Measurements from ENCODE around the gene SGMS2.
"Not testable (repeated sequence)": the region's sequence is repeated elsewhere in the genome, so short reads cannot be mapped to it uniquely, and the experiment has no call there.

The SGMS2 gene

DNA sequence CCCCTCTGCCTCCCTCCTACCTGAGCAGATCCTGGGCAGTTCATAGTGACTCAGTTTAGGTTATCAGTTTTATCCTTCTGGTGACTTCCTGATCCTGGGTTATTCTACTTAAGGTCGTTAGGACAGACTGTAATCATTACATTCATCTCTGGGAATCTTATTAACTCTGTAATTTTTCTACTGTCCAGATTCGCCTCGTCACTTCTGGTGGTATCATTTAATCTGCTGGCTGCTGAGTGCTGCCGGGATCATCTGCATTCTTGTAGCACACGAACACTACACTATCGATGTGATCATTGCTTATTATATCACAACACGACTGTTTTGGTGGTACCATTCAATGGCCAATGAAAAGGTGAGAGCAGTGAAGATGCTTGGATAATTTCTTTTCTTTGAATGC, 83.6 kb downstream of the SGMS2 start:
- DNase-seq (ENCODE audit: low spot score): no peak

DNA sequence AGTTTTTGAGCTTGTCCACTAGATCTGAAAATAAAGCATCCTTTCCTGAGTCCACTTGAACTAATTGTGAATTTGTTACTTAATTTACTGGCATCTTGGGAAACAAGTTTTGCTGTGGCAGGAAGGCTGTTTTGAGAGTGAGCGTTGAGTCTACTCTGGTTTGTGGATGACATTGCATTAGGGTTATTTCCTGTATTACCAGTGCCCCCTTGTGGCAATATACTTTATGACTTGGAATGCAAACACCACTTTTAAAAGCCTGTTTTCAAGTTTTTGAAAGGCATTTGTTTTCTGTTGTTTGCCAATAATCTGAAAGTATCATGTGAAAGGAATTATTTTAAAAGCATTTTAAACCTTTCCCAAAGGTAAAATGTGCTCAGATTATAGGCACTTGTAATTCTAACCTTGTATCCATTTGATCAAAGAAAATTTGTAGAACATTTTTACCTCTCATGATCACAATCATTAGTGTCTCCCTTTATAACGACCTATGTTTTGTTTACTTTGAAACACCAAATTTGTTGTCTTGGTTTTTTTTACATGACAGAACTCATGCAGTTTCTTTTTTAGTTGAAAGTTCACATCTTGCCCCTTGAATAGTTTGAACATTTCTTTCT, 88.7 kb downstream of the SGMS2 start:
- DNase-seq (ENCODE audit: low spot score): peak; percentile 68

DNA sequence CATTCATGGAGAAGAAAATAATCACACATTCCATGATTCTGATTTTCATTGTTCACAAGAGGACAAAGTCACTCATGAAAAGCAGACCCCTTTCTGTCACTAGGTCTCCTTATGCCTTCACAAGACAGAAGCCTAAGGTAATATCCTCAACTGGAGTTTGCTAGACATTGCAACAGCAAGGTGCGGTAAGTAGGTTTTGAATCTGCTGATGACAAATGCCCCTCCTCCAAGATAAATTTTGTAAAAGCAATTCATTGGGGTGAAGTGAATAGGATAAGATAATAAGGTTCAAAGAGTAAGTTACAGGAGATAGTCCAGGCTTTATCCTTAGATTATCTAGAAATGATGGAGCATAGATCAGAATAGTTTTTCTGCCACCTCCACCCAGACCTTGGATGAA, 90.5 kb downstream of the SGMS2 start:
- DNase-seq (ENCODE audit: low spot score): no peak

DNA sequence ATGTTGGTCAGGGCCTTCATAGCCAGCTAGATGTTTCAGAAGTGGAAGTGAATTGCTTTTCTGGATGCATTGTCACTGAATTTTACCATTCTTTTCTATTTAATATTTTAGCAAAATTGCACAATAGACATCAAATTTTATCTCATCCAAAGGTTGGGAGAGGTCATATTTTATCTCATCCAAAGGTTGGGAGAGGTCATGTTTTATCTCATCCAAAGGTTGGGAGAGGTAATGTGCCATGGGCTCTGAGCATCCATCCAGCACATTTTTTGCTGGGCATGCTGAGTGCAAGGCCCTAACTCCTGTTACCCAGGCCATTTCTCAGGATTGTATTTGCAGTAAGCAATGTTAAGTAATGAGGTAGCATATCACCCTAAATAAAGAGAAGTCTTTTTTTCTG, 91.9 kb downstream of the SGMS2 start:
- DNase-seq (ENCODE audit: low spot score): no peak

DNA sequence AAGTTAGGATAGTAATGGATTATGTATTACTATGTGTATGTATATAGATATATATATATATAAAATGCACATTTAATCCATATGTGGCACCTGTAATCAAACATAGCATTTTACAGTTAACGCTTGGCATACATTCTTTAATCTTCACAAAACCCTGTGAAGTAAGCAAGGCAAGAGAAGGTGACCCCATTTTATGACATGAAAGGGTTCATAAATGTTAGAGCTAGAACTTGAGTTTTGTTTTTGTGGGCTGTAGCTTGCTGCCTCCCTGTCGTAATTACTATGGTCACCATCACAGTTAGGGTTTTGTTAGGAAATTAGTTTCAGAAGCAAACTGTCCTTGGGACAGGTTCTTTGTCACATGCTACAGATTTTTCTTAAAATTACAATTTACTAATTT, 92.8 kb downstream of the SGMS2 start:
- no peak for DNase-seq (ENCODE audit: low spot score)

DNA sequence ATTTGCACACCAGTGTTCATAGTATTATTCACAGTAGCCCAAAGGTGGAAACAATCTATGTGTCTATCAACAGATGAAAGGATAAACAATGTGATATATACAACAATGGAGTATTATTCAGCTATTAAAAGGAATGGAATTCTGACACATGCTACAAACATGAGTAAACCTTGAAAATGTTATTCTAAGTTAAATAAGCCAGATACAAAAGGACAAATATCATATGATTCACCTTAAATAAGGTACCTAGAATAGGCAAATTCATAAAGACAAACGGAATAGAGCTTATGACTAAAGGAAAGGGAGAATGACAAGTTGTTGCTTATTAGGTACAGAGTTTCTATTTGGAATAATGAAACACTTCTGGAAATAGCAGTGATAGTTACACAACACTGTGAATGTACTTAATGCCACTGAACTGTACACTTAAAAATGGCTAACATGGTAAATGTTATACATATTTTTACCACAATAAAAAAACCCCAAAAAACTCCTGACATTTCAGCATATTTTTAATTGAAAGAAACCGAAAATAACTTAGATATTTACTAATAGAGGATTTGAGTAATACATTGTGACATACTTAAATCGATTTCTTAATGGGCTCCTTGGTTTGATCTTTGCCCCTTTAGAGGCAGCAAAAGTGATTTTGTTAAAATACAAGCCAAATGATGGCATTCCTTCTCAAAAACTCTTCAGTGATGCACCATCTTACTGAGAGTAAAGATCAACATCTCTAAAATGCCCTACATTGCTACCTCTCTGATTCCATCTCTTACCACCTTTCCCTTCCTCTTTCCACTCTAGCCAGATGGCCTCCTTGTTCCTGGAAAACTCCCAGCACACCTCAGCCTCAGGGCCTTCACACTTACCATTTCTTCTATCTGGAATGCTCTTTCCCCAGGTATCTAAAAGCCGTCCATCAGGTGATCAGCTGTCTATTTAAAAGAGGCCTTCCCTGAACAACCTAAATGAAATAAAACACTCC, 98.0 kb downstream of the SGMS2 start:
- DNase-seq (ENCODE audit: low spot score): no peak

DNA sequence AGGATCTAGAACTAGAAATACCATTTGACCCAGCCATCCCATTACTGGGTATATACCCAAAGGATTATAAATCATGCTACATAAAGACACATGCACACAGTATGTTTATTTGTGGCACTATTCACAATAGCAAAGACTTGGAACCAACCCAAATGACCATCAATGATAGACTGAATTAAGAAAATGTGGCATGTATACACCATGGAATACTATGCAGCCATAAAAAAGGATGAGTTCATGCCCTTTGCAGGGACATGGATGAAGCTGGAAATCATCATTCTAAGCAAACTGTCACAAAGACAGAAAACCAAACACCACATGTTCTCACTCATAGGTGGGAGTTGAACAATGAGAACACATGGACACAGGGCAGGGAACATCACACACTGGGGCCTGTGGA, 101.0 kb downstream of the SGMS2 start:
- DNase-seq (ENCODE audit: low spot score): not testable (repeated sequence)

DNA sequence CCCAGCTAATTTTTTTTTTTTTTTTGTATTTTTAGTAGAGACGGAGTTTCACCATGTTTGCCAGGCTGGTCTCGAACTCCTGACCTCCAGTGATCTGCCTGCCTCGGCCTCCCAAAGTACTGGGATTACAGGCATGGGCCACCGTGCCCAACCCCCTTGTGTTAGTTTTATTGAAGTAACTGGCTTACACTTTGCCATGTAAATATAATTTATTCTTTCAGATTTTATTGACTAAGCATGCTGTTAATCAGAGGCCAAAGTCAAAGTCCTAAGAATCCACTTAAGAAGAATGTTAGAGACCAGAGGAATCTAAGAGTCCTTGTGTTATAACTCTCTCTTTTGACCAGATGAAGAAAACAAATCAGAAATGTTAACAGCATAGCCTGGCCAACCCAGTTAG, 102.1 kb downstream of the SGMS2 start:
- not testable (repeated sequence) for DNase-seq (ENCODE audit: low spot score)

DNA sequence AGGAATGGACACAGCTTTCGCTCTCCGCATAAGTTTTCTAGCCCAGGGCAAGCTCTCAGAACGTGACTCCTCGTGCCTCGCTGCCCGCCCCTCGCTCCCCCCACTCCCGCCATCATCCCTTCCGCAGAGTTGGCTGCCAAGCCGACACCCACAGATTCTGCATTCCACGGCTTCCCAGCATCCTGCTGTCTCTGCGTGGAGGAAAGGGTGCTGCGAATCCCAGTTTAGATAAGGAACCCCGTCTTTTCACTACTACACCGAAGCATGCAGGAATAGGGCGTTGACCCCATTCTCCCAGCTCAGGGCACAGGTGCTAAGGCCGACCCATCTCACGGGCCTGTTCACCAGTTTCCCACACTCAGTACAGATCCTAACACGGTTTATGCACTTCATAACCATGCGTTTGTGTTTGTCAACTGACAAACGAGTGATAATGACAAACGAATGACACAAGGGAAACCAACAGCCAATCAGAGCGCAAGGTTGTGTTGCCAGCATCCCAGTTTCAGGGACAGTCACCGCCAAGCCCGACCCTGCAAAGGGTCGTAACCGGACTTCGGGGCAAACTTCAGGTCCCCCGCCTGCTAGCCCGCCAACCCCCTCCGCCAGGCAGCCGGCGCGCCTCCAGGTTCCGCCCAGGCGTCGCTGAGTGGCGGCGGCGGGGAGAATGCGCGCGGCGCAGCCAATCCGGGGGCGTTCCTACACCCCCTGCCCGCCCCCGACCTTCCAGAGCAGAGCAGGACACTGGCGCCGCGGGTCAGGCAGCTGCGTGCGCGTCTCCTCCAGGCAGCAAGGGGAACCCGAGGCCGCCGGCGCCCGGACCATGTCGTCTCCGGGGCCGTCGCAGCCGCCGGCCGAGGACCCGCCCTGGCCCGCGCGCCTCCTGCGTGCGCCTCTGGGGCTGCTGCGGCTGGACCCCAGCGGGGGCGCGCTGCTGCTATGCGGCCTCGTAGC, 106.4 kb downstream of the SGMS2 start, which contains the start of gene CYP2U1:
Gene CYP2U1, plus strand, starts transcription at position 729 of the 954 bp plus-strand sequence. Its CDS starts 95 bp downstream, at position 824.
- DNase-seq (ENCODE audit: low spot score): peak; percentile 95

DNA sequence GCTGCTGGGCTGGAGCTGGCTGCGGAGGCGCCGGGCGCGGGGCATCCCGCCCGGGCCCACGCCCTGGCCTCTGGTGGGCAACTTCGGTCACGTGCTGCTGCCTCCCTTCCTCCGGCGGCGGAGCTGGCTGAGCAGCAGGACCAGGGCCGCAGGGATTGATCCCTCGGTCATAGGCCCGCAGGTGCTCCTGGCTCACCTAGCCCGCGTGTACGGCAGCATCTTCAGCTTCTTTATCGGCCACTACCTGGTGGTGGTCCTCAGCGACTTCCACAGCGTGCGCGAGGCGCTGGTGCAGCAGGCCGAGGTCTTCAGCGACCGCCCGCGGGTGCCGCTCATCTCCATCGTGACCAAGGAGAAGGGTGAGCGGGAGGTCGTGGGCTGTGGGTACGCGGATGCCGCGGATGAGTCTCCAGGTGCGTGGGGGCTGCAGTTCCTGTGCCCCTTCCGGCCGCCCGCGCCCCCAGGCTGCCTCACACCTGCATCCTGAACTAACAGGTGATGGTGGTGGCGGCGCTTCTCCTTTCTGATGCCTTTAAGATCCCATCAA, 107.1 kb downstream of the SGMS2 start:
- no peak for DNase-seq (ENCODE audit: low spot score)

DNA sequence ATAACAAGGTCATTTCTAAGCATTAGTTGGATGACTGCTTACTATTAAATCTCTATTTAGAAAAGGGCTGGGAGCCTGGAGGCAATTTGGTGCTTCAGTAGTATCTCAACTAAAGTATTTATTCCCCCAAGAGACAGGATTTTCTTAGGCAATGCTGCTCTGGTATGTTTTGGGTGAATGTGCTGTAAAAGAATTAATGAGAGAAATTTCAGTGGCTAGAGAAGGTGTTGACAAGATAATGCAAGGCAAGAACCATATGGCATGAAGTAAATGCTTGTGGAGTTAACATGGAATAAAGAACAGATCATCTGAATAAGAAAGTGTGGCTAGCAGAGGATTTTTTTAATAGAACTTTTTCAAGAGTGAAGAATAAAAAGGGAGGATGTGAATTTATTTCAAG, 110.5 kb downstream of the SGMS2 start:
- no peak for DNase-seq (ENCODE audit: low spot score)

DNA sequence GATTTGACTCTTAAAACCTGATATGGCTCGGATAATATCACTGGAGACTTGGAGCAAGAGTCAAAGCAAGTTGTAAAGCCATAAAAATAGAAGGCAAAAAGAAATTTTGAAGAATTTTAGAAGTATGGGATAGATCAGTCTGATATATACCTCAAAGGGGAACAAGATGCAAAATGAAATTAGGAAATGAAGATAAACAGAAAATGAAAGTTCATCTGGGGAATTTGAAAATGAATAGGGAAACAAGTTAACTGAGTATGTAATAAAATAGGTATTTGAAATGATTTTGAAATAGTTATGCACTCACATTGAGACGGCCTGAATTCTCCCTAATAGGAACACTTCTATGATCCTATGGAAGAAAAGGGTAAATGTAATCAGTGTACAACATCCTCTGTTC, 112.3 kb downstream of the SGMS2 start:
- DNase-seq (ENCODE audit: low spot score): no peak

DNA sequence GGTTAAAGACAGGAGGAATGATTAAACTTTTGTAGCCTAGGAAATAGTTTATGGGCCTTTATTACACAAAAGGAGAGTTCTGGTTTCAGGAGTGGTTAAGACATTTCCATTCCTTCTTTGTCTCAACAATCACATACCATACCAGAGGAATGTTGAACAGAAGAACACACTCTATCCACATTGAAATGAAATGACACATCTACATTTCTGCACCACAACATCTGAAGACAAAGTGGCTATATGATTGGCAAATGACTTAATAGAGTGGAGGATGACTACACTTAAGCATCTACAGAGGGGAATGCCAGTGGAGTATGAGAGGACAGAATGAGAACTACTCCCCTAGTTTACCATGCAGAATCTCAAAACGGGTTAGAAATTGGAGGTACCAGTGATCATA, 114.6 kb downstream of the SGMS2 start:
- DNase-seq (ENCODE audit: low spot score): peak; percentile 16

DNA sequence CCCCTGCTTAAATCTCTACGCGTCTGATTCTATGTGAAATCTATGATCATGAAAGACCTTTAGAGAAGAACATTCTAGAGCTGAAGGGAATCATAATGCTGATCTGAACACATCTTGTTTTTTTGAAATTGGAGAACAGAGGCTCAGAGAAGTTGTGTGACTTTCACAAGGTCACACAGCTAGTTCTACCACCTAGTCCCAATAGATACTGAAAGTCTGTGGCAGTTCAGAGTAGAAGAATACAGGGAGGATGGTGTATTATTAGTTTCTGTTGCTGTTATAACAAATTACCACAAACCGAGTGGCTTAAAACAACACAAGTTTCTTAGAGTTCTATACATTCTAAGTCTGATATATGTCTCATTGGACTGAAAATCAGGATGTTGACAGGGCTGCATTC, 121.1 kb downstream of the SGMS2 start:
- no peak for DNase-seq (ENCODE audit: low spot score)

DNA sequence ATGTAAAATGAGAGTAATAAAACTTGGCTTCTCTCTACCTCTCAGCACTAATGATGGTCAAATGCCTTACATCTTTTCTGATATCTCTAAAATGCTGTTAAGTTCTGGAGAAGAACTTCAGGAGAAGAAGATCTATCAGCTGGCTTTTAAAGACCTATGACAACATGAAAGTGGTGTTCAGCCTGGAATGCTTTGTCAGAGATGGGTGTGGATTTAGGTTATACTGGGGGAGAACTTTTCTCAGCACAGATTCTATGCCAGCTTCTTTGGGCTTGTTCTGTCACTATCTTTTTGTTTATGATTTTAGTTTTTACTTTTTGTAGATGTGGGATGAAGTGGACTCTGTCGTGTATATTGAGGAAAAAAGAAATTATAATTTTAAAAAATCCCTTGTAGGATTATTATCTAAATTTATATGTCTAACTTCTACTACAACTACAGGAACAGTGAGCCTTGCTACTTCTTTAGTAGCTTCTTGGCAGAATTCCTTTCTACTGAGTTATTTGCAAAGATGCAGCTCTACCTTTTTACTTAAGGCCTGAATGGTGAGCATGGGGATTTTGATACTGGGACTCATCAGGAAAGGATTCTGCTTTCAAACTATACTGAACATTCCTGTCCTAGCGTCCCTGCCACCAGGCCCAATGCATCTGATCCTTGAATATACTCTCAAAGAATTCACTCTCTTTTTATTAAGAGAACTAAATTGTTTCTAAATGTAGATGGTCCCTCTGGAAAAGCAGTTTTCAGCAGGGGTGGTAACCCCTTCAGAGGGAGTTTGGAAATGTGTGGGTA, 126.2 kb downstream of the SGMS2 start:
- DNase-seq (ENCODE audit: low spot score): peak; percentile 9

DNA sequence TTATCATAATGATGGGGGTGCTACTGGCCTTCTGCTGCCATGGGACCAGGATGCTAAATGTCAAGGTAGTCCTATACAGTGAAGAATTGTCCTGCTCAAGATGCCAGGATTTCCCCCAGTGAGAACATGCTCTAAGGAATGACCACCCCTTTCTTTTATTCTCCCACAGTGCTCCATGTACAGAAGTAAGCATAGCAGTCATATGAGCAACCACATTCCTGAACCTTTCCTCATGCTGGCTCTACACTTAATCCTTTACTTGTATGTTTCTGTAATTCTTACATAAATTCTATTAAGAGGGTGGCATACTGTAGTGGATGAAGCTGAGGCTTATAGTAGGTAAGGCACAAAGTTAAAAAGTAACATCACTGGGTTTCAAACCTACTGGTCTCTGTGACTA, 126.8 kb downstream of the SGMS2 start:
- DNase-seq (ENCODE audit: low spot score): peak; percentile 61

DNA sequence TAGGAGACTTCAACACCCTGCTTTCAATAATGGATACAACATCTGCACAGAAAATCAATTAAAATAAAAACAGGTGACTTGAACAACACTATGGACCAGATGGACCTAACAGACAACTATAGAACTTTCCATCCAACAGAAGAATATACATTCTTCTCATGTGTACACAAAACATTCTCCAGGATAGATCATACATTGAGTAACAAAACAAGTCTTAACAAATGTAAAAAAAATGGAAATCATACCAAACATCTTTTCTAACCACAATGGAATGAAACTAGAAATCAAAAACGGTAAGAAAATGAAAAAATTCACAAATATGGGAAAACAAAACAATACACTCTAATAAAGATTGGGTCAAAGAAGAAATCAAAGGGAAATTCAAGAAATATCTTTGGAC, 131.3 kb downstream of the SGMS2 start:
- DNase-seq (ENCODE audit: low spot score): no peak

All from GM03348 (cell line).